DND-41 (cell line): ENCODE results near the gene CLTA.

ENCODE experiments used
- EZH2 ChIP-seq: IDR thresholded peaks from 3 replicates; pipeline ENCODE4 v1.6.1; 2012; ENCODE audit warnings: borderline replicate concordance, low read depth, mild to moderate bottlenecking, moderate library complexity, low read length, inconsistent platforms; ENCODE audit not compliant: severe bottlenecking
- TF ChIP-seq, protein P1 (sequence below): IDR thresholded peaks from 2 replicates; pipeline ENCODE4 v1.5.1; 2012; ENCODE audit warnings: borderline replicate concordance, low read length, moderate library complexity, mild to moderate bottlenecking; ENCODE audit not compliant: poor library complexity, severe bottlenecking; ENCODE audit errors: extremely low read depth

- TF ChIP-seq, protein P1, sequence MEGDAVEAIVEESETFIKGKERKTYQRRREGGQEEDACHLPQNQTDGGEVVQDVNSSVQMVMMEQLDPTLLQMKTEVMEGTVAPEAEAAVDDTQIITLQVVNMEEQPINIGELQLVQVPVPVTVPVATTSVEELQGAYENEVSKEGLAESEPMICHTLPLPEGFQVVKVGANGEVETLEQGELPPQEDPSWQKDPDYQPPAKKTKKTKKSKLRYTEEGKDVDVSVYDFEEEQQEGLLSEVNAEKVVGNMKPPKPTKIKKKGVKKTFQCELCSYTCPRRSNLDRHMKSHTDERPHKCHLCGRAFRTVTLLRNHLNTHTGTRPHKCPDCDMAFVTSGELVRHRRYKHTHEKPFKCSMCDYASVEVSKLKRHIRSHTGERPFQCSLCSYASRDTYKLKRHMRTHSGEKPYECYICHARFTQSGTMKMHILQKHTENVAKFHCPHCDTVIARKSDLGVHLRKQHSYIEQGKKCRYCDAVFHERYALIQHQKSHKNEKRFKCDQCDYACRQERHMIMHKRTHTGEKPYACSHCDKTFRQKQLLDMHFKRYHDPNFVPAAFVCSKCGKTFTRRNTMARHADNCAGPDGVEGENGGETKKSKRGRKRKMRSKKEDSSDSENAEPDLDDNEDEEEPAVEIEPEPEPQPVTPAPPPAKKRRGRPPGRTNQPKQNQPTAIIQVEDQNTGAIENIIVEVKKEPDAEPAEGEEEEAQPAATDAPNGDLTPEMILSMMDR, result no peak
- TF ChIP-seq EZH2, result no peak
Measured at GRCh38 chr9:36161187-36161586, 29.5 kb upstream of the CLTA start.
